ENCODE results near the gene SEM1.

- TF ChIP-seq CTCF (conservative IDR thresholded peaks at IDR 0.05; ENCODE audit: low read depth, low read length) = no peak
- no peak for TF ChIP-seq RAD21 (IDR thresholded peaks at IDR 0.05; ENCODE audit: low read length)
- TF ChIP-seq USF2 (IDR thresholded peaks at IDR 0.05; ENCODE audit: low read depth, low read length) = no peak
- no peak for TF ChIP-seq RCOR1 (IDR thresholded peaks at IDR 0.05; ENCODE audit: insufficient replicate concordance, low read length)
- TF ChIP-seq POLR2A (IDR thresholded peaks at IDR 0.05; ENCODE audit: low read depth, low read length) = no peak
- no peak for TF ChIP-seq MXI1 (IDR thresholded peaks at IDR 0.05; ENCODE audit: borderline replicate concordance, low read depth, low read length)
- TF ChIP-seq BHLHE40 (IDR thresholded peaks at IDR 0.05; ENCODE audit: low read depth, low read length) = no peak
- no peak for TF ChIP-seq CEBPB (IDR thresholded peaks at IDR 0.05; ENCODE audit: low read depth, low read length)
These were observed 29.5 kb upstream of the SEM1 start for GRCh38 chr7:96739167-96739566.
